HG02642 (cell line): ENCODE results near the gene SEPTIN11.

Experiments used
- ATAC-seq: cut with Tn5 transposase; IDR thresholded peaks from one replicate; pipeline ENCODE4 v1.9.1; 2021; ENCODE audit warnings: mild to moderate bottlenecking; ENCODE audit not compliant: unreplicated experiment, poor library complexity

Gene SEPTIN11

DNA sequence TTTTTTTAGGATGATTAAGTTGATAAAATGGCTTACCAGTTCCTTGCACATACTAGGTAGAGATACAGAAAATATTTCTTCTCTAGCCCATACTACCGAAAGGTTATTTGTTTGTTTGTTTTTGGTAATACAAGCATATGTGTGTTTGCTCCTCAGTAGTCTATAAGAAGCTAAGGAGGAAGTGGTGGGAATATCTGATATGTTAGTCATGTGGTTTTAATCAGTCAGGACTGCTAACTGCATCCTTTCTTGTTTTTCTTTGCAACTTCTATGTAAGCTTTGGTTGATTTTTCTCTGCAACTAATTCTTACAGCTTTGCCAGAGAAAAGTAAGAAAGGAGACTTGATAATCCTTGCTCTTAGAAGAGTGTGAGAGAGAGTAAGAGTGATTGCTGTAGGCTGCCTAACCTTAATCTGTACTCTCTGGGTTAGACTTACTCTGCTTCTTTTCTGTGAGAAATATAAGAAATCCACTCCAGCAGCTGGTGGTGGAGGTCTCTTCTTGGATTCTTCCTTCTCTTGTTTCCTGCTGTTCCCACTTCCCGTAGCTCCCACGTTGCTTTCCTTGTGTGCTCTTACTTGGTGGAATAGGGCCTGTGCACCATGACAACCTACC, 28.3 kb downstream of the SEPTIN11 start:
- ATAC-seq, result no peak

DNA sequence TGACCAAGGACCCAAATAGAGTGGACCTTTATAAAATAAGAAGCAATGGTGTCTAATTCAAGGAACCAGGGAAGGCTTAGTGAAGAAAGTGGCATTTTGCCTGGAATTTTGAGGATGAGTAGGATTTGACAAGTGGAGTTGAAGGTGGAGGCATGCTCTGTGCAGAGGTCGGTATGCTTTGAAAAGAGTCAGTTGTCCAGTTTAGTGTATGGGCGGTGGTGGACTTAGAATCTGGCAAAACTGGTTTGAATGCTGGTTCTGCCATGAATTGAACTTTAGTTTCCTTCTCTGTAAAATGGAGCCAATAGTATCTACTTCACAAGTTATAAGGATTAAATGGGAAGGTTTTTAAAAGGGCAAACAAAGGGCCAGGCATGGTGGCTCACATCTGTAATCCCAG, 29.7 kb downstream of the SEPTIN11 start:
- ATAC-seq, result no peak

DNA sequence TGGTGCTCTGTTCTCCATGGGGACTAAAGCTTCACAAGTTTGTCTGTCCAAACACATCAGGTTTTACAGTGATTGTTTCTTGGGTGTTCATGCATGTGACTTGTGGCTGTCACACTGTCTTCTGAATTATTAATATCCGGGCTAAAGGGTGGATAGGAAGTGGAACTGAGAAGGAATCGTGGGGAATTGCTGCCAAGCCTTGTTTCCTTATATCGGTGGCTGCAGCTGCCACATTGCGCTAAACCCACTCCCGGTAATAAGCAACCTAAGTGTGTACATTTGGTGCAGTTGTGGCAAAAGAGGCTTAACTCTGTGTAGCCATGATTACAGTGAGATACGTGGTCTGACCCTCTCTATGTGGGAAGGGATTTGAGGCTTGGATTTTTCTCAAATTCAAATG, 30.7 kb downstream of the SEPTIN11 start:
- ATAC-seq, result no peak

DNA sequence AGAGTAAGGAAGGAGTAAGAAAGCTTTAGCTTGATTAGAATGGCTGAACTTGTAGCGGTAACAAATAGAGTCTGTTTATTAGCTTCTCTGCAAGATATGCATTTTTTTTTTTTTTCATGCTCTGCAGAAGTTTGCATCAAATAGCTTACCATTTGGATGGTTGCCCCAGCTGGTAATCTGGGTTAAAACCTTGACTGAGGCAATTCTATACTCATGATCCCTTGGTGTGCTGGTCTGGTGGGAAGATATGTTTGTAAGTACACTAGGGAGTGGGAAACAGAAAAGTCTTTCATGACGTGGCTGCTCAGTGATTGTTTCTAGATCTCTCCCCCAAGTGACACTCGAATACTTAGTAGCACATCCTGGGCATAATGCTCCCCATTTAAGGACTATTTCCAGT, 32.1 kb downstream of the SEPTIN11 start:
- no peak for ATAC-seq

- ATAC-seq, result no peak
Measured at GRCh38 chr4:76982638-76983584, 33.4 kb downstream of the SEPTIN11 start.

GRCh38 chr4:76984127-76984526, 34.6 kb downstream of the SEPTIN11 start:
- peak; percentile 53 for ATAC-seq

- no peak for ATAC-seq
Measured at GRCh38 chr4:76984788-76985211, 35.2 kb downstream of the SEPTIN11 start.

- no peak for ATAC-seq
Measured at GRCh38 chr4:76987153-76987591, 37.6 kb downstream of the SEPTIN11 start.

- ATAC-seq, result no peak
Measured at GRCh38 chr4:76987685-76988084, 38.1 kb downstream of the SEPTIN11 start.

DNA sequence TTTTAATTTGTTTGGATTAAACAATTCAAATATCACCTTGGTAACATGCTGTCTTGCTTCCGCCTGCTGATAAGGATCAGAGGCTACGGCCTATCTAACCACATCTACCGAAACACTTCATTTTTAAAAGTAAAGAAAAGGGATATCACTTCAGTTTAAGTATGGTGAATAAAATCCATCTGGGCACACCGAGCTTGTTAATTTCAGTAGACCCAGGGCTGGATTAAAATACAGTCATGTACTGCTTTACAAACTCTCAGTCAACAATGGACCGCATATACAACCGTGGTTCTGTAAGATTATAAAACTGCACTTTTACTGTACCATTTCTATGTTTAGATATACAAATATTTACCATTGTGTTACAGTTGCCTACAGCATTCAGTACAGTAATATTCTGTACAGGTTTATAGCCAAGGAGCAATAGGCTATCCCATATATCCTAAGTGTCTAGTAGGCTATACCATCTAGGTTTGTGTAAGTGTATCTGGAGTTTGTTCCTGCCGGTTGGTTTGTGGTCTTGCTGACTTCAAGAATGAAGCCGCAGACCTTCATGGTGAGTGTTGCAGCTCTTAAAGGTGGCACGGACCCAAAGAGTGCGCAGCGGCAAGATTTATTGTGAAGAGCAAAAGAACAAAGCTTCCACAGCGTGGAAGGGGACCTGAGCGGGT, 40.0 kb downstream of the SEPTIN11 start:
- no peak for ATAC-seq

- ATAC-seq, result no peak
Measured at GRCh38 chr4:76990288-76991080, 40.9 kb downstream of the SEPTIN11 start.

GRCh38 chr4:76991161-76991660, 41.7 kb downstream of the SEPTIN11 start:
- ATAC-seq, result no peak

DNA sequence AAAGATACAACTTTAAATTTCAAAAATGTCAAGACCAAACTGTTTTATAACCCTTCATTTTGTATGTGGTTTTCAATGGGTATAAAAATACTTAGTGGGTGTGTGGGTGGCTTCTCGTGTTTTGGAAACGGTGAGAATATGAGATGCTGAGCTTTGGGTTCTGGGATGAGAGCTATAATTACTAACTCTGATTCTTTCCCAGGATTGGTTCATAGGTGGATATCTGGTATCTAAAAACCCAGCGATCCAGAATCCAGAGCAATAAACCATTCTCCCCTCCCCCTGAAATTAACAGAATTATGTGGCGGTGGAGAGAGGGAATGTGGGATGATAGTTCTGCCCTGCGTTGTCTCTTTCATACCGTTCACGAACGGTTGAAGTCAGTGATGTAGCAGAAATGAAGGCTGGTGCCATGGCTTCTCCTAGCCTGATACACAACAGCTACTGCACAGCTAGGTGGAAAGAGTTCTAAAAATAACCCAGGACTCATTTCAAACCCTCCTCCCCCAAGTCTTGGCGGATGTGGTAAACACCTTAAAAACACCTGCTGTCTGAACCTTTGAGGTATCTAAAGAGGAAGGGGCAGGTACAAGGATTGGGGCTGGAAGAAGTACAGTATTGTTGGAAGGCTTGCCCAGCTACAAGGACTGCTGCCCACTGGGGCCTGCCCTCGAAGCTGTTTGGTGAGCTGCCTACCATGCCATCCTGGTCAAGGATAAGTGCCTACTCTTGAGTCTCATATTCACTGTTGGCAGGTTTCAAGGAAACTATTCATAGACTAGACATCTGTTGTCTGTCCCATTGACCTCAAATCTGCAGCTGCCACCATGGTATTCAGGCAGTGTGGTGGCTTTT, 44.5 kb downstream of the SEPTIN11 start:
- ATAC-seq, result peak; percentile 88

GRCh38 chr4:76995776-76996175, 46.2 kb downstream of the SEPTIN11 start:
- ATAC-seq, result no peak

- ATAC-seq, result no peak
Measured at GRCh38 chr4:76996445-76996844, 46.9 kb downstream of the SEPTIN11 start.

DNA sequence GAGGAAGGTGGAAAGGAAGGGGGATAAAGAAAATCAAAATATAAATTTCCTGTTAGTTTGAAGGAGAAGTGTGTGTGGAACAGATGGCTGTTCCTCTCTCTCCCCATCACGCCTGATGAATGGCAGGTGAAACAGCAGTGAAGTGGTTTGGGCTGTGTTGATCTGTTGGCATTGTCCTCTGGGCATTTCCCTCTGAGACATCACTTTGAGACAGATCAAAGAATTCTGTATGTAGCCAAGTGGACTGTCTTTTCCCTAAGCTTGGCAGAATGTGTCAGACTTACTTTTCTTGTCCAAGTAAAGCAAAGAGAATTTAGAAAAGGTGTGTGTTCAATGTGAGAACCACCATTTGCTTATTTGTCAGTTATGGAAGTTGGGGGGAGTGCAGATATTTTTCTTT, 47.5 kb downstream of the SEPTIN11 start:
- no peak for ATAC-seq

DNA sequence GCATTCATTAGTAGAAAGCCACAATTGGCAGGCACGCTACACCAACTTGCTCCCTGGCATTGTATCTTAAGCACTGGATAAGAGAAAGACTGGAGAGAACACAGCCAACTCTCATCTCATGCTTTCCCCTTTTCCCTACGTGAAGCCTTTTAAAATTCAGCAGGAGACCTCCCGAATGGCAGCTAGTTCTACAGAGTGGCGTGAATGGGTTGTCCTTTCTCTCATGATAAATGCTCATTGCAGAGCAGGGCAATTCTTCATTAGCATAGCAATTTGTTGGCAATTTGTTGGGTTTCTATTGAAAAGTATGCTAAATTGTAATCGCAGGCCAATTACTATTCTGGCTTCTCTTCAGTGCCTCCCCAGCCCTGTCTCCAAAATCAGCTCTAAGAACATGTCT, 48.0 kb downstream of the SEPTIN11 start:
- ATAC-seq, result no peak

DNA sequence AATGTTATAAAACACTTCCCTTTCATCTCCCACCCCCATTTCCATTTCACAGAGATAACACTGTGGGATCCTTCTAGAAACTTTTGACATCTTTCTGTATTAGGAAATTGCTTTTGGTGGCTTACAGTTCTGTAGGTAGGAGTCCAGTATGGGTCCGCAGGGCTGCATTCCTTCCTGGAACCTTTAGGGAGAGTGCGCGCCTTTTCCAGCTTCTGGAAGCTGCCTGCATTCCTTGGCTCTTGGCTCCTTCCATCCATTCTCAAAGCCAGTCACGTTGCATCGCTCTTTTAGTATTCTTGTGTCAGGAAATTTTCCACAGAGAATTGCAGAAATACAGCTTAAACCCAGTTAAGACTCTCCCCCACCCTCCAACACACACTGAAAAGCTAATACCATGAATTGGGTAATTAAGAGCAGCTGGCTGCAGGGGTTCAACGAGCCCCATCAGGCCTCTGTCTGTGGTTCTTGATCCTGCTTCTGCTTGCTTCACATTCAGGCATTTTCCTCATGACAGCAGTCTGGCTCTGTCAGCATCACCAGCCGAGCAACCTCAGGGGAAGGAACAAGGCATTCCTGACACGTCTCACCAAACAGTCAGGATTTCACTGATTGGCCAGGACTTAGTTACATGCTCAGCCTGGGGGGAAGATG, 48.8 kb downstream of the SEPTIN11 start:
- no peak for ATAC-seq
